ENCODE measurements around the gene TMPRSS6. TPM values are rescaled to one million over a fixed set of nuclear protein-coding genes. Genes with fewer than 3 reads are reported as not detected.

The TMPRSS6 gene
- total RNA-seq: under 1 TPM; 0.22 to 0.31 TPM
- polyA plus RNA-seq (2013, experiment 1 of 2): not detected
- polyA plus RNA-seq (2013, experiment 2 of 2): not detected
- long read RNA-seq, experiment 1: 0 reads
- long read RNA-seq, experiment 2: 0 reads
- long read RNA-seq, experiment 3, partial matches to known transcripts: 0 of 2 reads
- long read RNA-seq, experiment 3, other reads (novel, unspliced or antisense): 2 of 2 reads
- long read RNA-seq, experiment 4: 0 reads

DNA sequence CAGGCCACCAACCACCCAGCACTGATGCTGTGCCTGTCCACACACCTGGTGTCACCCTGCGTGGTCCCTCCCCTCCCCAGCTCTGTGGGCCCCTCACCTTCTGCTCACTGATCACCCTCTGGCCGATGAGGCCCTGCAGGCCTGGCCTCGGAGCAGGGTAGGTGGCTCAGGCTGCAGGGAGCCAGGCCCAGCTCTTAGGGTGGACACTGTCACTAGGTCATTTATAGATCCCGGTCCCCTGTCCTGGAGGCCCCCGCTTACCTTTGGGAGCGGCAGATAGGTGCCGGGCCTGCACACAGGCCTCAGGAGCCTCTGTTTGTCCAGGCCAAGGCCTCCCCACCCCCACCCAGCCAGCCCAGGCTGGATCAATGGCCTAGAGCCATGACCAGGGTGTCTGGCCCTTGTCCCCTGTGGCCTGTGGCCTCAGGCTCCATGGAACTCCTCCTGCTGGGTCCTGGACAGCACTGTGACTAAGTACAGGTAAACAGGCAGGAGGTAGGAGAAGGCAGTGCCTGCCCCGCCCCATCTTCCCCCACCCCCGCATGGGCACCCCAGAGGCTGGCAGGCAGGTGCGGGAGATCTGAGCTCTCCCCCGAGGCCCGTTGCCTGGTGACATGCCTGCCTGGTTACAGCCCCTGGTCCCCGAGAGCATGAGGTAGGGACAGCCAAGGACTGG, at the start of gene TMPRSS6:
Gene TMPRSS6 (minus strand): TSS at position 472 of the 676 bp plus-strand sequence. CDS start 6,296 bp downstream, outside the sequence.
- H3K36me3 Mint-ChIP-seq (ENCODE audit: low read depth): no peaks in the 10 kb centered on the region
- Histone ChIP-seq H3K9me3 (ENCODE audit: control insufficient read depth, low read length) (no peaks in the 10 kb centered on the region), H3K9ac (ENCODE audit: extremely low read depth, low read length, poor library complexity, severe bottlenecking) (no peak within 1 kb of the TSS), H3K4me3 (ENCODE audit: low read length) (no peak within 1 kb of the TSS), H3K27me3 (ENCODE audit: control insufficient read depth, insufficient read depth, low read length, poor library complexity, severe bottlenecking) (no peaks in the 10 kb centered on the region), H3K4me1 (ENCODE audit: control insufficient read depth, insufficient read depth, low read length) (peaks cover 3% of the 10 kb centered on the region), H3K36me3 (ENCODE audit: control insufficient read depth, insufficient read depth, low read length) (no peaks in the 10 kb centered on the region), H3K27ac (ENCODE audit: low read depth, low read length) (no peak within 1 kb of the TSS)
- TF ChIP-seq, protein P1, sequence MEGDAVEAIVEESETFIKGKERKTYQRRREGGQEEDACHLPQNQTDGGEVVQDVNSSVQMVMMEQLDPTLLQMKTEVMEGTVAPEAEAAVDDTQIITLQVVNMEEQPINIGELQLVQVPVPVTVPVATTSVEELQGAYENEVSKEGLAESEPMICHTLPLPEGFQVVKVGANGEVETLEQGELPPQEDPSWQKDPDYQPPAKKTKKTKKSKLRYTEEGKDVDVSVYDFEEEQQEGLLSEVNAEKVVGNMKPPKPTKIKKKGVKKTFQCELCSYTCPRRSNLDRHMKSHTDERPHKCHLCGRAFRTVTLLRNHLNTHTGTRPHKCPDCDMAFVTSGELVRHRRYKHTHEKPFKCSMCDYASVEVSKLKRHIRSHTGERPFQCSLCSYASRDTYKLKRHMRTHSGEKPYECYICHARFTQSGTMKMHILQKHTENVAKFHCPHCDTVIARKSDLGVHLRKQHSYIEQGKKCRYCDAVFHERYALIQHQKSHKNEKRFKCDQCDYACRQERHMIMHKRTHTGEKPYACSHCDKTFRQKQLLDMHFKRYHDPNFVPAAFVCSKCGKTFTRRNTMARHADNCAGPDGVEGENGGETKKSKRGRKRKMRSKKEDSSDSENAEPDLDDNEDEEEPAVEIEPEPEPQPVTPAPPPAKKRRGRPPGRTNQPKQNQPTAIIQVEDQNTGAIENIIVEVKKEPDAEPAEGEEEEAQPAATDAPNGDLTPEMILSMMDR (conservative IDR thresholded peaks at IDR 0.05): no peak
- WGBS, 2 experiments (ENCODE audit: insufficient coverage in 1 of 2, insufficient read length in 1 of 2): 75 to 84% methylated on average over 4 to 13 of the region's 13 CpGs
- H3K9me3 Mint-ChIP-seq: no peaks in the 10 kb centered on the region
- H3K4me1 Mint-ChIP-seq: peaks cover 6% of the 10 kb centered on the region
- H3K4me3 Mint-ChIP-seq: no peak within 1 kb of the TSS
- no peak within 1 kb of the TSS for H3K27ac Mint-ChIP-seq
- H3K27me3 Mint-ChIP-seq (ENCODE audit: insufficient read depth): peaks cover 1% of the 10 kb centered on the region
- no peak for DNase-seq

DNA sequence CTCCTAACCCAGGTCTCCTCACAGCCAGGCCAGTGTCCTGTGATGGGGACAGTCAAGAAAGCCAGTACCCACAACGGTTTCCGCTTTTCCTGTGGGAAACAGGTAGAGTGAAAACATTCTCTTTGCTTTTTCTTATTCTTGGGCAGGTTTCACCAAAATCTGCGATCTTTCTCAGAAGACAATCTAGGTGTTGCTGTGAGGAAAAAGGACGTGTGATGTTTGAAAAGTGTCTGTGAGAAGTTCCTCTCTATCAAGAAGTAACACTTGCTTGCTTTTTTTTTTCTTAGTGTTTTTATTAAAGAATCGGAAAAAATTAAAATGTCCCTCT, 49.4 kb upstream of the TMPRSS6 start:
- Histone ChIP-seq H3K4me1 (ENCODE audit: control insufficient read depth, insufficient read depth, low read length) (no peaks in the 10 kb centered on the region), H3K27ac (ENCODE audit: low read depth, low read length) (no peak overlapping the region), H3K4me3 (ENCODE audit: low read length) (no peak overlapping the region), H3K9ac (ENCODE audit: extremely low read depth, low read length, poor library complexity, severe bottlenecking) (no peak overlapping the region), H3K36me3 (ENCODE audit: control insufficient read depth, insufficient read depth, low read length) (no peaks in the 10 kb centered on the region), H3K27me3 (ENCODE audit: control insufficient read depth, insufficient read depth, low read length, poor library complexity, severe bottlenecking) (no peaks in the 10 kb centered on the region), H3K9me3 (ENCODE audit: control insufficient read depth, low read length) (no peaks in the 10 kb centered on the region)
- Mint-ChIP-seq H3K36me3 (ENCODE audit: low read depth) (no peaks in the 10 kb centered on the region), H3K27me3 (ENCODE audit: insufficient read depth) (peaks cover 10% of the 10 kb centered on the region), H3K9me3 (peaks cover 5% of the 10 kb centered on the region), H3K27ac (no peak overlapping the region), H3K4me3 (no peak overlapping the region), H3K4me1 (no peaks in the 10 kb centered on the region)
- TF ChIP-seq, protein P1 (conservative IDR thresholded peaks at IDR 0.05): no peak
- DNase-seq: no peak
- WGBS, 2 experiments (ENCODE audit: insufficient coverage in 1 of 2, insufficient read length in 1 of 2): 91 to 95% methylated on average over 4 to 5 of the region's 5 CpGs

DNA sequence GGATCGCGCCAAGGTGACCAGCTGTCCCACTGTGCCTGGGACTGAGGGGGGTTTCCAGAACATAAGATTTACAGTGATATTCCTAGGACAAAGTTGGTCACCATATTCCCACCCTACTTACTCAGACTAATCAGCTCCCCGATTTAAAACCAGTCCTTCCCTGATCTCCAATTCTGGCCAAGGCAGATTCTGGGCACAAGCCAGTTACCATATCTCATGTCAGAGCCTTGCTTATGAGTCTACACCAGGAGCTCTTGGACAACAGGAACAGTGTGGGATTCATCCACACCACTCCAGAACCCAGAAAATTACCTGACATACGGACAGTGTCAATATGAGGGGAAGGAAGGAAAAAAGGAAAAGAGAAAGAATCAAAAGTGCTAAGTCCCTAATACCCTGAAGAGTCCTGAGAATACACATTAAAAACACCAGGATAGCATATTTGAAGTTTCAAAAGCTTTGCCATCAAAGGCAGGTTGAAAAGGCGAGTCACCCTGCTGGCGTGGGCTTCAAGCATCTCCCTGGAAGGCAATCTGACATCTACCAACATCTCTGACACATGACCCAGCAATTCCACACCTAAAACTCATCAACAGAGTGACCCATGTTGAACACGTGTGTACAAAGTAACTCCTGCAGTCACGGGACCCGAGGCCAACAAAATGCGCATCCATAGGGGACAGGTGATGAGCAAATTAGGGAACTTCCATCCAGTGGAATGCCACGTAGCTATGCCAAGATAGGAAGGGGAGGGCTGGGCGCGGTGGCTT, 48.2 kb upstream of the TMPRSS6 start:
- WGBS, 2 experiments (ENCODE audit: insufficient coverage in 1 of 2, insufficient read length in 1 of 2): 87 to 91% methylated on average over 12 to 13 of the region's 13 CpGs
- H3K27me3 Mint-ChIP-seq (ENCODE audit: insufficient read depth): peaks cover 11% of the 10 kb centered on the region
- Histone ChIP-seq H3K27me3 (ENCODE audit: control insufficient read depth, insufficient read depth, low read length, poor library complexity, severe bottlenecking) (no peaks in the 10 kb centered on the region), H3K4me3 (ENCODE audit: low read length) (no peak overlapping the region), H3K4me1 (ENCODE audit: control insufficient read depth, insufficient read depth, low read length) (no peaks in the 10 kb centered on the region), H3K9me3 (ENCODE audit: control insufficient read depth, low read length) (no peaks in the 10 kb centered on the region), H3K27ac (ENCODE audit: low read depth, low read length) (no peak overlapping the region), H3K9ac (ENCODE audit: extremely low read depth, low read length, poor library complexity, severe bottlenecking) (no peak overlapping the region), H3K36me3 (ENCODE audit: control insufficient read depth, insufficient read depth, low read length) (no peaks in the 10 kb centered on the region)
- H3K9me3 Mint-ChIP-seq: peaks cover 5% of the 10 kb centered on the region
- DNase-seq: no peak
- no peak overlapping the region for H3K27ac Mint-ChIP-seq
- H3K36me3 Mint-ChIP-seq (ENCODE audit: low read depth): no peaks in the 10 kb centered on the region
- H3K4me3 Mint-ChIP-seq: no peak overlapping the region
- H3K4me1 Mint-ChIP-seq: no peaks in the 10 kb centered on the region
- TF ChIP-seq, protein P1 (conservative IDR thresholded peaks at IDR 0.05): no peak

Data from endodermal cell (in vitro differentiated cells).